Neuron (in vitro differentiated cells): ENCODE results near the gene TMEM163.

Experiments
- H2AFZ ChIP-seq: one replicate; pipeline ENCODE4 v1.6.1; 2013; ENCODE audit warnings: low read depth, mild to moderate bottlenecking, inconsistent platforms, low read length, moderate library complexity
- H3K27me3 ChIP-seq: one replicate; pipeline ENCODE4 v1.6.1; 2013; ENCODE audit warnings: low read length; ENCODE audit not compliant: insufficient read depth
- H3K36me3 ChIP-seq: one replicate; pipeline ENCODE4 v1.6.1; 2013; ENCODE audit warnings: low read length; ENCODE audit not compliant: insufficient read depth
- H3K4me1 ChIP-seq: one replicate; pipeline ENCODE4 v1.6.1; 2013; ENCODE audit warnings: low read length; ENCODE audit not compliant: insufficient read depth
- H3K4me3 ChIP-seq: 2 replicates; pipeline ENCODE4 v1.5.1; 2013; ENCODE audit warnings: mild to moderate bottlenecking, low read length, moderate library complexity
- H3K9me3 ChIP-seq: one replicate; pipeline ENCODE4 v1.6.1; 2013; ENCODE audit warnings: low read length

Gene TMEM163

DNA sequence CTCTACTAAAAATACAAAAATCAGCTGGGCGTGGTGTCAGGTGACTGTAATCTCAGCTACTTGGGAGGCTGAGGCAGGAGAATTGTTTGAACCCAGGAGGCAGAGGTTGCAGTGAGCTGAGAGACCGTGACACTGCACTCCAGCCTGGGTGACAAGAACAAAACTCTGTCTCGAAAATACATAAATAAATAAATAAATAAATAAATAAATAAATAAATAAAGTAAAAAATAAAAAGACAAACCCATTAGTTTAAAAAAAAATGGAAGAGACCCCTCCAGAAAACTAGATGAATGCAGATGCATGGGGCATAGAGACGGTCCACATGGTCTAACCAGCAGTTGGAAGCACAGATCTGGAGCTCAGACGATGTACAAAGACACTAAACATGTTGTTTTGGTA lies 18.1 kb downstream of the TMEM163 start:
- no peak overlapping the region for H2AFZ ChIP-seq
- H3K36me3 ChIP-seq = no peaks in the 10 kb centered on the region
- H3K9me3 ChIP-seq = no peaks in the 10 kb centered on the region
- H3K4me3 ChIP-seq = no peak overlapping the region
- H3K27me3 ChIP-seq = peaks cover 2% of the 10 kb centered on the region
- no peaks in the 10 kb centered on the region for H3K4me1 ChIP-seq

GRCh38 chr2:134694411-134694810 lies 24.4 kb downstream of the TMEM163 start:
- Histone ChIP-seq H3K4me1 (no peaks in the 10 kb centered on the region), H2AFZ (no peak overlapping the region), H3K9me3 (no peaks in the 10 kb centered on the region), H3K4me3 (no peak overlapping the region), H3K36me3 (no peaks in the 10 kb centered on the region), H3K27me3 (peaks cover 2% of the 10 kb centered on the region)

GRCh38 chr2:134693359-134694330 lies 25.2 kb downstream of the TMEM163 start:
- Histone ChIP-seq H3K4me1 (no peaks in the 10 kb centered on the region), H2AFZ (no peak overlapping the region), H3K4me3 (no peak overlapping the region), H3K9me3 (no peaks in the 10 kb centered on the region), H3K27me3 (peaks cover 2% of the 10 kb centered on the region), H3K36me3 (no peaks in the 10 kb centered on the region)

GRCh38 chr2:134692499-134692898 lies 26.3 kb downstream of the TMEM163 start:
- H3K27me3 ChIP-seq = no peaks in the 10 kb centered on the region
- H3K36me3 ChIP-seq = no peaks in the 10 kb centered on the region
- H2AFZ ChIP-seq = no peak overlapping the region
- H3K4me3 ChIP-seq = no peak overlapping the region
- no peaks in the 10 kb centered on the region for H3K9me3 ChIP-seq
- H3K4me1 ChIP-seq = no peaks in the 10 kb centered on the region

- Histone ChIP-seq H3K36me3 (no peaks in the 10 kb centered on the region), H3K27me3 (no peaks in the 10 kb centered on the region), H3K9me3 (no peaks in the 10 kb centered on the region), H3K4me3 (no peak overlapping the region), H3K4me1 (no peaks in the 10 kb centered on the region), H2AFZ (no peak overlapping the region)
Observed at GRCh38 chr2:134690629-134691215, 28.1 kb downstream of the TMEM163 start.

- H3K36me3 ChIP-seq = no peaks in the 10 kb centered on the region
Observed at GRCh38 chr2:134689315-134689714, 29.5 kb downstream of the TMEM163 start.

GRCh38 chr2:134685967-134686366 lies 32.8 kb downstream of the TMEM163 start:
- no peaks in the 10 kb centered on the region for H3K27me3 ChIP-seq
- H2AFZ ChIP-seq = no peak overlapping the region

More at GRCh38 chr2:134689315-134689714, 29.5 kb downstream of the TMEM163 start:
- no peaks in the 10 kb centered on the region for H3K4me1 ChIP-seq
- no peak overlapping the region for H3K4me3 ChIP-seq
- H3K9me3 ChIP-seq = no peaks in the 10 kb centered on the region
- no peaks in the 10 kb centered on the region for H3K27me3 ChIP-seq
- no peak overlapping the region for H2AFZ ChIP-seq

DNA sequence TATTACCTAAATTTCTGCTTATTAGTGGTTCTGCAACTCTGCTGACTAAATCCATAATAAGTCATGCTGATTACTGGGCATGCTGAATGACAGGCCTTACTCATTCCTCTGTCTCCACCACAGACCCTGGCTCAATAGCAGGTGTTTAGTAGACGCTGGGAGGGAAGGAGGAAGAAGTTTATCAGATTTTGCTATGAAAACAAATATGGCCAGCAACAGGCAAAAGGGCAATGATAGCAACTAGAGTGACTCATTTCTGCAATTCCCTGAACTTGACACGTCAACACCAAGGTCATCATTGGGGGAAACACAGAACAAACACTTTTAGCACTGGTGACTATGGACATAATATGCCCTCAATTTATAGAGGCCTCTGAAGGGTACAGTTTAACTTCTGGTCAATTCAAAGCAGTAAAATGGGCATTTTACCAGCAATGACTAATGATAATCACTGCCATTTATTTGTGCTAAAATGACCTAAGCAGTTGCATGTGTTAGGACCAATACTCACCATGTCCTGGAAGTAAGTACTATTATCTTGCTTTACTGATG lies 35.2 kb downstream of the TMEM163 start:
- Histone ChIP-seq H3K27me3 (no peaks in the 10 kb centered on the region), H3K36me3 (no peaks in the 10 kb centered on the region), H3K4me3 (no peak overlapping the region), H3K4me1 (no peaks in the 10 kb centered on the region), H3K9me3 (no peaks in the 10 kb centered on the region), H2AFZ (no peak overlapping the region)

More at GRCh38 chr2:134685967-134686366, 32.8 kb downstream of the TMEM163 start:
- no peaks in the 10 kb centered on the region for H3K4me1 ChIP-seq
- H3K9me3 ChIP-seq = no peaks in the 10 kb centered on the region
- no peak overlapping the region for H3K4me3 ChIP-seq
- no peaks in the 10 kb centered on the region for H3K36me3 ChIP-seq

GRCh38 chr2:134682726-134683125 lies 36.1 kb downstream of the TMEM163 start:
- Histone ChIP-seq H3K4me3 (no peak overlapping the region), H3K27me3 (no peaks in the 10 kb centered on the region), H3K36me3 (no peaks in the 10 kb centered on the region), H3K4me1 (no peaks in the 10 kb centered on the region), H2AFZ (no peak overlapping the region), H3K9me3 (no peaks in the 10 kb centered on the region)

GRCh38 chr2:134681201-134681600 lies 37.6 kb downstream of the TMEM163 start:
- no peaks in the 10 kb centered on the region for H3K9me3 ChIP-seq
- H3K27me3 ChIP-seq = no peaks in the 10 kb centered on the region
- H3K4me3 ChIP-seq = no peak overlapping the region
- H2AFZ ChIP-seq = no peak overlapping the region
- H3K4me1 ChIP-seq = no peaks in the 10 kb centered on the region
- H3K36me3 ChIP-seq = no peaks in the 10 kb centered on the region

DNA sequence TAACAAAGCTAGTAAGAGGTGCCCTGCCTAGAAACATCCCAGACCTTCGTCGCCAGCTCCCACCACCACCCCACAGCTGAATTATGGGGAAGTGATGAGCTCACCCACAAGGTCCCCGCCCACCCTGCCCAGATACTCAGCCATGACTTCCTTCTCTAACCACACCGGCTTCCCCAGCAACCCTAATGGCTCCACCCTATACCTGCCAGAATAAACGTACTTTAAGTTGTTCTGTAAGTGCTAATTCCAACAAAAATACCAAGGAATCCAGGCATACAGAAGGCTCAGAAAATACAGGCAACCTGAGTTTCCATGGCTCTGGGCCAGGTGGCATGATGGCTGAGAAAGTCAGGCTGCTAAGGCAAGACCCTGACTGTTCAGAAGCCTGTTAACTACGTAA lies 39.1 kb downstream of the TMEM163 start:
- Histone ChIP-seq H3K9me3 (no peaks in the 10 kb centered on the region), H3K27me3 (no peaks in the 10 kb centered on the region), H2AFZ (no peak overlapping the region), H3K36me3 (no peaks in the 10 kb centered on the region), H3K4me1 (no peaks in the 10 kb centered on the region), H3K4me3 (no peak overlapping the region)

DNA sequence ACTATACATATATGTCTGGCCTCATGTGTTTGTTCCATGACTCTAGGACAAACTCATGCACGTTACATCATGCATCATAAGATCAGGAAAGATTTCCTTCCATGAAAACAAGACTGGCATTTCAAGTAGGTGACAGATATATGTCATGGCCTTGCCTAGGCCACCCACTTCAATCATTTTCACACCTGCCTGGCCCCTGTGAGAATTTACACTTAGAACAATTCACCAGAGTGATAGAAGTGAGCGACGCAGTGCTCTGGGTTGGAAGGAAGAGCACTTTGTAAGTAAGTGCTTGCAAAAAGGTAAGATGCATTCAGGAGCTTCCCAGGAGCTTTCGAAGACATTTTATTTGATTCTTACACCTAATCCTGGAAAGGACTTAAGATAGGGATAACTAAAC lies 39.5 kb downstream of the TMEM163 start:
- H3K9me3 ChIP-seq = no peaks in the 10 kb centered on the region
- H3K27me3 ChIP-seq = no peaks in the 10 kb centered on the region
- no peak overlapping the region for H3K4me3 ChIP-seq
- no peak overlapping the region for H2AFZ ChIP-seq
- H3K4me1 ChIP-seq = no peaks in the 10 kb centered on the region
- H3K36me3 ChIP-seq = no peaks in the 10 kb centered on the region
